IMR-90 (cell line): Measurements from ENCODE around the gene RTRAF. TPM values are rescaled to one million over a fixed set of nuclear protein-coding genes. Genes with fewer than 3 reads are reported as not detected.

Experiments
- ATAC-seq: fragments of 200-7000 bp; cut with Tn5 transposase; 2 replicates; pipeline ENCODE4 v1.9.1; 2020; ENCODE audit warnings: low read depth, mild to moderate bottlenecking, moderate library complexity
- BruUV-seq: library from RNA; stranded (reverse); fragments of 400-500 nt; replicated peaks from 2 replicates; lab custom pipeline; 2021; lab: Mats Ljungman, UMichigan
- CTCF ChIA-PET: fragments of 300-600 bp; formaldehyde crosslinking; extraction: SDS; loops from one replicate; lab custom pipeline; 2021; ENCODE audit warnings: antibody characterized with exemption; lab: Yijun Ruan, JAX
- POLR2A ChIA-PET: fragments of 300-600 bp; sonication (Branson Sonifier 250); formaldehyde crosslinking; loops from one replicate; lab custom pipeline; 2022; ENCODE audit warnings: antibody characterized with exemption; ENCODE audit not compliant: unreplicated experiment; lab: Charles Lee
- DNase-seq: peaks from one replicate; pipeline ENCODE4 v3.0.0; 2013
- H2AFZ ChIP-seq: replicated peaks from 2 replicates; pipeline ENCODE3; 2013; ENCODE audit warnings: low read length, mild to moderate bottlenecking; ENCODE audit not compliant: poor library complexity
- H2AK5ac ChIP-seq: 2 replicates; pipeline ENCODE4 v1.6.1; 2013; ENCODE audit warnings: low read depth, low read length, inconsistent platforms
- H2AK9ac ChIP-seq: replicated peaks from 2 replicates; pipeline ENCODE3; 2013; ENCODE audit warnings: mild to moderate bottlenecking, low read depth, low read length, moderate library complexity; ENCODE audit not compliant: poor library complexity
- H2BK120ac ChIP-seq: 2 replicates; pipeline ENCODE4 v1.6.1; 2013; ENCODE audit warnings: low read depth, low read length, inconsistent platforms
- H2BK15ac ChIP-seq: 3 replicates; pipeline ENCODE4 v1.6.1; 2013; ENCODE audit warnings: low read depth, low read length, inconsistent platforms
- H2BK20ac ChIP-seq: 2 replicates; pipeline ENCODE4 v1.6.1; 2013; ENCODE audit warnings: low read depth, mild to moderate bottlenecking, inconsistent platforms, low read length, moderate library complexity
- H2BK5ac ChIP-seq: 2 replicates; pipeline ENCODE4 v1.6.1; 2013; ENCODE audit warnings: mild to moderate bottlenecking, low read depth, low read length, inconsistent platforms; ENCODE audit not compliant: poor library complexity, severe bottlenecking
- H3K14ac ChIP-seq: replicated peaks from 2 replicates; pipeline ENCODE4 v1.6.1; 2013; ENCODE audit warnings: low read depth, low read length, inconsistent platforms
- H3K18ac ChIP-seq: 2 replicates; pipeline ENCODE4 v1.6.1; 2013; ENCODE audit warnings: low read depth, low read length, control low read depth
- H3K23ac ChIP-seq: 2 replicates; pipeline ENCODE4 v1.6.1; 2013; ENCODE audit warnings: low read depth, low read length, inconsistent platforms
- H3K27ac ChIP-seq: 2 replicates; pipeline ENCODE4 v1.5.1; 2013; ENCODE audit warnings: mild to moderate bottlenecking, control low read depth, low read length; ENCODE audit not compliant: insufficient read depth
- H3K27me3 ChIP-seq: 2 replicates; pipeline ENCODE4 v1.6.1; 2013; ENCODE audit warnings: low read length; ENCODE audit not compliant: control insufficient read depth, insufficient read depth
- H3K36me3 ChIP-seq: 2 replicates; pipeline ENCODE4 v1.6.1; 2013; ENCODE audit warnings: low read length, mixed read lengths; ENCODE audit not compliant: control insufficient read depth, insufficient read depth
- H3K4ac ChIP-seq: 2 replicates; pipeline ENCODE4 v1.6.1; 2013; ENCODE audit warnings: low read depth, low read length, inconsistent platforms
- H3K4me1 ChIP-seq: 2 replicates; pipeline ENCODE4 v1.6.1; 2013; ENCODE audit warnings: low read length, mixed read lengths; ENCODE audit not compliant: control insufficient read depth, insufficient read depth
- H3K4me2 ChIP-seq: 2 replicates; pipeline ENCODE4 v1.6.1; 2013; ENCODE audit warnings: low read depth, mild to moderate bottlenecking, control low read depth, low read length, moderate library complexity
- H3K4me3 ChIP-seq: 2 replicates; pipeline ENCODE4 v1.5.1; 2013; ENCODE audit warnings: low read depth, mild to moderate bottlenecking, control low read depth, low read length, moderate library complexity; ENCODE audit not compliant: insufficient read depth
- H3K56ac ChIP-seq: 2 replicates; pipeline ENCODE4 v1.6.1; 2013; ENCODE audit warnings: low read length, inconsistent platforms; ENCODE audit not compliant: insufficient read depth; ENCODE audit errors: extremely low read depth
- H3K79me1 ChIP-seq, 2 experiments: 2 replicates each; pipeline ENCODE4 v1.6.1; 2013; ENCODE audit warnings: low read length in 2 of 2, inconsistent platforms in 1 of 2, low read depth in 1 of 2
- H3K9ac ChIP-seq: 2 replicates; pipeline ENCODE4 v1.6.1; 2013; ENCODE audit warnings: low read depth, low read length, control low read depth
- H3K9me1 ChIP-seq: 2 replicates; pipeline ENCODE4 v1.6.1; 2013; ENCODE audit warnings: low read length, inconsistent platforms; ENCODE audit not compliant: insufficient read depth
- H3K9me3 ChIP-seq: 2 replicates; pipeline ENCODE4 v1.6.1; 2013; ENCODE audit warnings: low read length; ENCODE audit not compliant: control insufficient read depth, insufficient read depth
- H4K20me1 ChIP-seq: 2 replicates; pipeline ENCODE4 v1.6.1; 2013; ENCODE audit warnings: low read length, inconsistent platforms; ENCODE audit not compliant: insufficient read depth
- H4K5ac ChIP-seq: 2 replicates; pipeline ENCODE4 v1.6.1; 2013; ENCODE audit warnings: mild to moderate bottlenecking, low read depth, low read length, control low read depth
- H4K8ac ChIP-seq, 2 experiments: 2 replicates each; pipeline ENCODE4 v1.6.1; 2013; ENCODE audit warnings: low read depth in 2 of 2, low read length in 2 of 2, control low read depth in 1 of 2, inconsistent platforms in 1 of 2
- H4K91ac ChIP-seq: 2 replicates; pipeline ENCODE4 v1.6.1; 2013; ENCODE audit warnings: low read depth, low read length, inconsistent platforms; ENCODE audit not compliant: insufficient read depth
- BHLHE40 ChIP-seq: fragments of 150-350 bp; IDR thresholded peaks from 2 replicates; pipeline ENCODE4 v1.6.1; 2016; ENCODE audit warnings: mild to moderate bottlenecking, low read depth, low read length
- CHD1 ChIP-seq: IDR thresholded peaks from 2 replicates; pipeline ENCODE4 v1.6.1; 2012; ENCODE audit warnings: low read depth, low read length, improper control_type of control experiment
- FOS ChIP-seq: fragments of 150-350 bp; IDR thresholded peaks from 2 replicates; pipeline ENCODE4 v1.6.1; 2016; ENCODE audit warnings: low read depth, low read length
- MAFK ChIP-seq: IDR thresholded peaks from 2 replicates; pipeline ENCODE4 v1.6.1; 2012; ENCODE audit warnings: low read depth, low read length, improper control_type of control experiment
- MAZ ChIP-seq: IDR thresholded peaks from 2 replicates; pipeline ENCODE4 v1.6.1; 2012; ENCODE audit warnings: low read depth, mild to moderate bottlenecking, low read length, improper control_type of control experiment, moderate library complexity, borderline replicate concordance
- MXI1 ChIP-seq: IDR thresholded peaks from 2 replicates; pipeline ENCODE4 v1.6.1; 2012; ENCODE audit warnings: low read depth, mild to moderate bottlenecking, low read length, moderate library complexity, borderline replicate concordance
- NFE2L2 ChIP-seq: fragments of 150-350 bp; IDR thresholded peaks from 2 replicates; pipeline ENCODE4 v1.6.1; 2016; ENCODE audit warnings: low read depth, mild to moderate bottlenecking, low read length
- RAD21 ChIP-seq: IDR thresholded peaks from 2 replicates; pipeline ENCODE4 v1.6.1; 2012; ENCODE audit warnings: low read length, improper control_type of control experiment
- SMC3 ChIP-seq: fragments of 150-350 bp; IDR thresholded peaks from 2 replicates; pipeline ENCODE4 v1.6.1; 2016; ENCODE audit warnings: low read depth, mild to moderate bottlenecking, antibody characterized with exemption, low read length, moderate library complexity
- WGBS, 2 experiments: methylation state at CpG; one replicate each; pipeline versions ENCODE4 v1.1.5 to v1.1.7; 2013; ENCODE audit warnings: missing lambda C conversion rate in 2 of 2; ENCODE audit not compliant: insufficient read length in 1 of 2; ENCODE audit errors: extremely low coverage in 2 of 2; 5-methylcytosine and 5-hydroxymethylcytosine counted together
- dilution Hi-C: fragments of 300-500 bp; cut with HindIII; formaldehyde crosslinking; loops from one replicate; pipeline ENCODE4 v1.14.3; 2018; ENCODE audit warnings: low sequenced_read_pairs; ENCODE audit not compliant: unreplicated experiment
- in situ Hi-C: fragments of 300-500 bp; cut with MboI; formaldehyde crosslinking; loops from 3 replicates; pipeline ENCODE4 v1.14.3; 2019; ENCODE audit warnings: low sequenced_read_pairs, inconsistent platforms, mixed read lengths
- intact Hi-C: fragments of 100-400 bp; cut with micrococcal nuclease; formaldehyde crosslinking; loops from 2 replicates; pipeline ENCODE4 v1.10.0; 2022
- polyA plus RNA-seq, 3 experiments: library from polyadenylated mRNA; depleted of rRNA; stranded (reverse); fragments of >200 nt; gene quantifications; 2 replicates each; pipeline ENCODE4 v1.2.3, GENCODE V29; 2012; ENCODE audit warnings: low replicate concordance in 1 of 3
- total RNA-seq: library from RNA; depleted of rRNA; stranded (reverse); fragments of >200 nt; gene quantifications from 2 replicates; pipeline ENCODE4 v1.2.3, GENCODE V29; 2012
- TF ChIP-seq, protein P1 (sequence below): conservative IDR thresholded peaks from 2 replicates; pipeline ENCODE4 v1.5.1; 2012; ENCODE audit warnings: mild to moderate bottlenecking, low read depth, low read length, improper control_type of control experiment

Gene RTRAF
- total and polyA plus RNA-seq, 2 of the 4 experiments (the other 2 are of a cell fraction): 53.2 to 102 TPM

DNA sequence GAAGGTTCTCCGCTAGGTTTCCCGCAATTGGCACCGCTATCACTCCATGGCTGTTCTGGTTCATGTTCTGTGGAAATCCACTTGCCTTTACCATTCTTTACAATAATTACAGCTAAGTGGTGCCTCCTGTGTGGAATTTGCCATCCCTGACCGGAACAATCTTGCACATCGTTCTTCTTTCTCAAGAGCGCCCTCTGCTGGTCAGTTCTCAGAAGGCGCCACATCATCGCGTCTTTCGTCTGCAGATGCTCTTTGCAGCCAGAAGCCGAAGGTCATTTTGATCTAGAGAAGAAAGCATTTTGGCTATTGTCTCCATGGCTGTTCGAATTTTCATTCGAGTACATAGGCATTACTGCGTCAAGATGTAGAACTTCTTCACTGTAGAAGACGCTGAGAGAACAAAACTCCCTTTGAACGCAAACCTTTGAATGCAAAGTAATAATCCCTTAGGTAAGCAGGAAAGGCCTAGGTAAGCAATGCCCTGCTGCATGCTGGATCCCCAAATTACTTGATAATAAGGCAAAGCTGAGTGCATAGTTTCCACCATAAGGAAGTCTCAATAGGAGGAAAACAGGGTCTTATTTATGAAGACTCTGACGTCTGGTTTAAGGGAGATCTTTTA lies 10.1 kb upstream of the RTRAF start:
- Histone ChIP-seq H3K36me3 (no peaks in the 10 kb centered on the region), H3K4me3 (no peak overlapping the region), H3K14ac (no peak overlapping the region), H3K23ac (no peak overlapping the region), H3K9me3 (0 out of 2 replicates have a peak, but pooled peaks cover 4% of the 10 kb centered on the region), H4K20me1 (no peaks in the 10 kb centered on the region), H4K5ac (no peak overlapping the region), H3K27me3 (peaks cover 10% of the 10 kb centered on the region), H2AK5ac (peak overlapping the region; percentile 18; the same call in 1 of the 2 replicates), H2BK5ac (no peak overlapping the region), H2BK120ac (no peak overlapping the region), H2BK20ac (no peak overlapping the region), H3K4ac (no peak overlapping the region), H4K91ac (no peak overlapping the region), H3K4me2 (no peak overlapping the region), H2AK9ac (peak overlapping the region; percentile 23), H2BK15ac (no peak overlapping the region), H3K9me1 (peaks cover 5% of the 10 kb centered on the region), H3K56ac (no peak overlapping the region), H3K27ac (no peak overlapping the region), H2AFZ (peak overlapping the region; percentile 39), H4K8ac (no peak overlapping the region), H3K9ac (no peak overlapping the region), H3K18ac (no peak overlapping the region), H3K4me1 (peaks cover 6% of the 10 kb centered on the region), H3K79me1 (no peaks in the 10 kb centered on the region)
- dilution Hi-C loops (no loop called here), intact Hi-C loops (loop anchor here (1.0 to 5.0 kb wide), 4 partner anchors 118 to 697 kb away; partner anchors contain the start of gene GNG2), in situ Hi-C loops (loop anchor here (10.0 kb wide), 1 partner anchor 194 kb away; no protein-coding TSS in a partner anchor)
- ATAC-seq (peak; percentile 83), DNase-seq (peak; percentile 79)
- BruUV-seq: no TSS peak
- TF ChIP-seq NFE2L2: no peak
- no peak for TF ChIP-seq MAZ
- TF ChIP-seq MAFK: peak; percentile 10; the same call in 1 of the 2 replicates
- TF ChIP-seq, protein P1, sequence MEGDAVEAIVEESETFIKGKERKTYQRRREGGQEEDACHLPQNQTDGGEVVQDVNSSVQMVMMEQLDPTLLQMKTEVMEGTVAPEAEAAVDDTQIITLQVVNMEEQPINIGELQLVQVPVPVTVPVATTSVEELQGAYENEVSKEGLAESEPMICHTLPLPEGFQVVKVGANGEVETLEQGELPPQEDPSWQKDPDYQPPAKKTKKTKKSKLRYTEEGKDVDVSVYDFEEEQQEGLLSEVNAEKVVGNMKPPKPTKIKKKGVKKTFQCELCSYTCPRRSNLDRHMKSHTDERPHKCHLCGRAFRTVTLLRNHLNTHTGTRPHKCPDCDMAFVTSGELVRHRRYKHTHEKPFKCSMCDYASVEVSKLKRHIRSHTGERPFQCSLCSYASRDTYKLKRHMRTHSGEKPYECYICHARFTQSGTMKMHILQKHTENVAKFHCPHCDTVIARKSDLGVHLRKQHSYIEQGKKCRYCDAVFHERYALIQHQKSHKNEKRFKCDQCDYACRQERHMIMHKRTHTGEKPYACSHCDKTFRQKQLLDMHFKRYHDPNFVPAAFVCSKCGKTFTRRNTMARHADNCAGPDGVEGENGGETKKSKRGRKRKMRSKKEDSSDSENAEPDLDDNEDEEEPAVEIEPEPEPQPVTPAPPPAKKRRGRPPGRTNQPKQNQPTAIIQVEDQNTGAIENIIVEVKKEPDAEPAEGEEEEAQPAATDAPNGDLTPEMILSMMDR: peak; percentile 85
- no peak for TF ChIP-seq CHD1
- TF ChIP-seq SMC3: peak; percentile 87
- TF ChIP-seq BHLHE40: no peak
- no peak for TF ChIP-seq FOS
- TF ChIP-seq RAD21: peak; percentile 90
- TF ChIP-seq MXI1: no peak
- WGBS, 2 experiments: 44% methylated on average over 4 of the region's 17 CpGs; no CpG with 5 or more reads in 1 of the 2 experiments
- CTCF ChIA-PET: interaction anchor here (0.6 to 2.9 kb wide), 18 partner anchors 9 to 696 kb away, joined by 3 to 8 read pairs (median 3); partner anchors contain the start of genes GNG2 and RTRAF
- POLR2A ChIA-PET: no interaction called here
